H1 (cell line): Measurements from ENCODE around the gene CGNL1. TPM values are rescaled to one million over a fixed set of nuclear protein-coding genes. Genes with fewer than 3 reads are reported as not detected.

Source experiments
- CTCF ChIA-PET: fragments of 300-600 bp; sonication (Branson Sonifier 250); formaldehyde crosslinking; loops from one replicate; lab custom pipeline; 2021; ENCODE audit not compliant: partially characterized antibody; lab: Charles Lee
- POLR2A ChIA-PET: fragments of 300-600 bp; sonication (Branson Sonifier 250); formaldehyde crosslinking; loops from one replicate; lab custom pipeline; 2021; ENCODE audit warnings: inconsistent platforms; ENCODE audit not compliant: partially characterized antibody; lab: Charles Lee
- DNase-seq, 2 experiments: peaks; one replicate each; pipeline versions ENCODE4 v3.0.0 to v3.0.0-alpha.2; 2010 to 2022; ENCODE audit warnings: low spot score in 2 of 2, low read depth in 1 of 2, mixed read lengths in 1 of 2
- FAIRE-seq: peaks from 2 replicates; lab custom pipeline; 2011; peaks lifted over from hg19 to GRCh38; lab: Jason Lieb, UNC
- H2AFZ ChIP-seq: 2 replicates; pipeline ENCODE4 v1.8.1; 2012; ENCODE audit warnings: low read length, inconsistent platforms
- H2AK5ac ChIP-seq: 2 replicates; pipeline ENCODE4 v1.6.1; 2013; ENCODE audit warnings: low read depth, low read length
- H2BK120ac ChIP-seq: replicated peaks from 2 replicates; pipeline ENCODE3; 2013; ENCODE audit warnings: low read depth, low read length, inconsistent platforms
- H2BK12ac ChIP-seq: 2 replicates; pipeline ENCODE4 v1.6.1; 2013; ENCODE audit warnings: low read depth, low read length
- H2BK15ac ChIP-seq: 2 replicates; pipeline ENCODE4 v1.6.1; 2013; ENCODE audit warnings: low read length
- H2BK20ac ChIP-seq: 2 replicates; pipeline ENCODE4 v1.6.1; 2013; ENCODE audit warnings: low read length
- H2BK5ac ChIP-seq: 2 replicates; pipeline ENCODE4 v1.6.1; 2013; ENCODE audit warnings: low read depth, low read length
- H3K14ac ChIP-seq: 2 replicates; pipeline ENCODE4 v1.6.1; 2013; ENCODE audit warnings: inconsistent platforms; ENCODE audit not compliant: insufficient read length
- H3K18ac ChIP-seq: 2 replicates; pipeline ENCODE4 v1.6.1; 2013; ENCODE audit warnings: low read length; ENCODE audit errors: extremely low read depth
- H3K23ac ChIP-seq: 2 replicates; pipeline ENCODE4 v1.6.1; 2013; ENCODE audit warnings: inconsistent platforms; ENCODE audit not compliant: insufficient read length
- H3K23me2 ChIP-seq: 2 replicates; pipeline ENCODE4 v1.6.1; 2013; ENCODE audit warnings: low read depth, low read length
- H3K27ac ChIP-seq: 2 replicates; pipeline ENCODE4 v1.6.1; 2011; ENCODE audit warnings: low read depth, low read length, inconsistent platforms
- H3K27me3 ChIP-seq, 4 experiments: replicated peaks in 1 of 4; 1 replicate in 1 of 4; 2 replicates in 3 of 4; pipeline versions ENCODE4 v1.6.1 to v1.8.1; 2011 to 2013; ENCODE audit warnings: low read length in 3 of 4, mild to moderate bottlenecking in 3 of 4, inconsistent platforms in 2 of 4, mixed read lengths in 2 of 4, moderate library complexity in 1 of 4; ENCODE audit not compliant: control insufficient read depth in 3 of 4, insufficient read depth in 3 of 4; ENCODE audit errors: extremely low read depth in 1 of 4
- H3K36me3 ChIP-seq, 4 experiments: 2 replicates each; pipeline versions ENCODE4 v1.6.1 to v1.8.1; 2011 to 2013; ENCODE audit warnings: mild to moderate bottlenecking in 4 of 4, low read length in 3 of 4, moderate library complexity in 2 of 4, control low read depth in 1 of 4, inconsistent platforms in 1 of 4; ENCODE audit not compliant: insufficient read depth in 4 of 4, control insufficient read depth in 2 of 4
- H3K4ac ChIP-seq: replicated peaks from 2 replicates; pipeline ENCODE3; 2013; ENCODE audit warnings: low read length, low read depth, mixed read lengths, inconsistent platforms; ENCODE audit not compliant: insufficient read length
- H3K4me1 ChIP-seq, 4 experiments: replicated peaks in 1 of 4; 1 replicate in 1 of 4; 2 replicates in 3 of 4; pipeline versions ENCODE4 v1.6.1 to v1.8.1; 2011 to 2013; ENCODE audit warnings: low read length in 3 of 4, inconsistent platforms in 2 of 4, mixed read lengths in 1 of 4; ENCODE audit not compliant: insufficient read depth in 4 of 4, control insufficient read depth in 3 of 4
- H3K4me2 ChIP-seq, 2 experiments: 2 replicates each; pipeline versions ENCODE4 v1.6.1 to v1.8.1; 2011 to 2013; ENCODE audit warnings: low read depth in 2 of 2, low read length in 2 of 2, control low read depth in 1 of 2, inconsistent platforms in 1 of 2, mild to moderate bottlenecking in 1 of 2; ENCODE audit not compliant: insufficient read depth in 1 of 2
- H3K4me3 ChIP-seq, 4 experiments: fragments of 200-600, 300-600 bp in 1 of 4; sonication (generic), shearing (Covaris generic), sonication (Bioruptor Twin) in 1 of 4; 2 replicates each; pipeline versions ENCODE4 v1.5.1 to v1.8.1; 2011 to 2016; ENCODE audit warnings: low read length in 4 of 4, low read depth in 3 of 4, control low read depth in 2 of 4, inconsistent platforms in 2 of 4, mild to moderate bottlenecking in 2 of 4, mixed read lengths in 1 of 4, moderate library complexity in 1 of 4; ENCODE audit not compliant: insufficient read depth in 2 of 4; ENCODE audit errors: extremely low read depth in 1 of 4
- H3K56ac ChIP-seq: replicated peaks from 2 replicates; pipeline ENCODE3; 2013; ENCODE audit warnings: low read depth, mild to moderate bottlenecking, mixed read lengths, low read length, inconsistent platforms; ENCODE audit not compliant: insufficient read length
- H3K79me1 ChIP-seq: 2 replicates; pipeline ENCODE4 v1.6.1; 2013; ENCODE audit warnings: low read depth, low read length, control low read depth
- H3K79me2 ChIP-seq, 2 experiments: 2 replicates each; pipeline versions ENCODE4 v1.6.1 to v1.8.1; 2012 to 2013; ENCODE audit warnings: low read length in 2 of 2, mild to moderate bottlenecking in 2 of 2, inconsistent platforms in 1 of 2; ENCODE audit not compliant: insufficient read depth in 2 of 2, control insufficient read depth in 1 of 2
- H3K9ac ChIP-seq, 4 experiments: replicated peaks in 1 of 4; 1 replicate in 1 of 4; 2 replicates in 3 of 4; pipeline versions ENCODE4 v1.6.1 to v1.8.1; 2011 to 2013; ENCODE audit warnings: low read depth in 3 of 4, low read length in 3 of 4, control low read depth in 2 of 4, mild to moderate bottlenecking in 2 of 4, moderate library complexity in 2 of 4, inconsistent platforms in 1 of 4; ENCODE audit errors: extremely low read depth in 1 of 4
- H3K9me3 ChIP-seq, 2 experiments: 2 replicates each; pipeline versions ENCODE4 v1.6.1 to v1.8.1; 2012 to 2013; ENCODE audit warnings: mild to moderate bottlenecking in 2 of 2, moderate library complexity in 2 of 2, control low read depth in 1 of 2, inconsistent platforms in 1 of 2, low read depth in 1 of 2, low read length in 1 of 2, mixed read lengths in 1 of 2; ENCODE audit not compliant: insufficient read depth in 2 of 2
- H4K20me1 ChIP-seq, 2 experiments: replicated peaks in 1 of 2; 2 replicates each; pipeline versions ENCODE3 to v1.8.1; 2011 to 2013; ENCODE audit warnings: inconsistent platforms in 2 of 2, low read length in 2 of 2, mild to moderate bottlenecking in 1 of 2; ENCODE audit not compliant: insufficient read depth in 2 of 2, control insufficient read depth in 1 of 2
- H4K5ac ChIP-seq: 2 replicates; pipeline ENCODE4 v1.6.1; 2013; ENCODE audit warnings: low read length, low read depth, mixed read lengths, inconsistent platforms; ENCODE audit not compliant: insufficient read length
- H4K8ac ChIP-seq: 2 replicates; pipeline ENCODE4 v1.8.0; 2013; ENCODE audit warnings: mild to moderate bottlenecking, moderate library complexity, low read length, inconsistent platforms; ENCODE audit not compliant: insufficient read depth; ENCODE audit errors: extremely low read depth
- H4K91ac ChIP-seq: replicated peaks from 2 replicates; pipeline ENCODE3; 2013; ENCODE audit warnings: low read length, mixed read lengths, inconsistent platforms; ENCODE audit not compliant: insufficient read length
- ASH2L ChIP-seq: fragments of 200-600, 300-600 bp; sonication (generic); IDR thresholded peaks from one replicate; pipeline ENCODE4 v1.7.1; 2017; ENCODE audit warnings: low read length
- BRCA1 ChIP-seq: IDR thresholded peaks from 2 replicates; pipeline ENCODE4 v1.6.1; 2012; ENCODE audit warnings: low read depth, low read length, improper control_type of control experiment
- CHD2 ChIP-seq: IDR thresholded peaks from 2 replicates; pipeline ENCODE4 v1.6.1; 2012; ENCODE audit warnings: low read length, improper control_type of control experiment
- CTBP2 ChIP-seq: IDR thresholded peaks from 2 replicates; pipeline ENCODE4 v1.7.0; 2011; ENCODE audit warnings: borderline replicate concordance, mild to moderate bottlenecking, moderate library complexity, mixed read lengths, low read length; ENCODE audit not compliant: insufficient read depth, insufficient read length
- EGR1 ChIP-seq: IDR thresholded peaks from 2 replicates; pipeline ENCODE4 v1.6.1; 2011; ENCODE audit warnings: low read depth, low read length, borderline replicate concordance
- KDM4A ChIP-seq: IDR thresholded peaks from one replicate; pipeline ENCODE4 v1.7.1; 2012; ENCODE audit warnings: low read depth, mild to moderate bottlenecking, moderate library complexity, low read length, inconsistent platforms; ENCODE audit not compliant: severe bottlenecking
- MAX ChIP-seq: IDR thresholded peaks from 2 replicates; pipeline ENCODE4 v1.6.1; 2012; ENCODE audit warnings: inconsistent platforms
- SIX5 ChIP-seq: IDR thresholded peaks from 2 replicates; pipeline ENCODE4 v1.6.1; 2011; ENCODE audit warnings: mild to moderate bottlenecking, low read depth, low read length
- TBP ChIP-seq: IDR thresholded peaks from 2 replicates; pipeline ENCODE4 v1.6.1; 2011; ENCODE audit warnings: low read depth, low read length, improper control_type of control experiment
- USF2 ChIP-seq: IDR thresholded peaks from 2 replicates; pipeline ENCODE4 v1.6.1; 2011; ENCODE audit warnings: low read length, improper control_type of control experiment
- WGBS, 2 experiments: shearing (Covaris generic) in 1 of 2; methylation state at CpG; one replicate each; pipeline versions ENCODE4 v1.1.6 to v1.1.7; 2013 to 2015; ENCODE audit warnings: low lambda C conversion rate in 2 of 2, mixed read lengths in 2 of 2, inconsistent platforms in 1 of 2, low coverage in 1 of 2, missing lambda C conversion rate in 1 of 2; ENCODE audit not compliant: insufficient replicate concordance in 2 of 2, insufficient coverage in 1 of 2, insufficient read length in 1 of 2; ENCODE audit errors: extremely low coverage in 1 of 2, missing lambda C conversion rate in 1 of 2; 5-methylcytosine and 5-hydroxymethylcytosine counted together
- polyA plus RNA-seq, 7 experiments: library from polyadenylated mRNA; depleted of rRNA in 3 of 7; stranded (reverse) in 5 of 7; unstranded in 2 of 7; fragments of >200 nt in 5 of 7; fragments of 200-250 nt in 2 of 7; gene quantifications; 1 replicate in 5 of 7; 2 replicates in 1 of 7; 4 replicates in 1 of 7; pipeline versions ENCODE4 v1.2.1 to v1.2.3, GENCODE V29; 2011 to 2013; ENCODE audit warnings: missing spikeins in 2 of 7, mixed read lengths in 2 of 7
- total RNA-seq: library from RNA; stranded (reverse); fragmentation: NEBNext Ultra II Directional; extraction: Animal tissue kit (Norgen Biotek cat#: 25700); gene quantifications from 2 replicates; pipeline ENCODE4 v1.2.1, GENCODE V29; 2021

CGNL1 gene
- total and polyA plus RNA-seq, 2 of the 8 experiments (the other 6 are each of a cell fraction or from before 2014, with no cell fraction given): 21.8 to 75.6 TPM

GRCh38 chr15:57373251-57373881 is 2.9 kb upstream of the CGNL1 start:
- H3K27ac ChIP-seq: no peak overlapping the region
- no peak overlapping the region for H3K4me3 ChIP-seq
- POLR2A ChIA-PET: interaction anchor here (0.7 to 1.5 kb wide), 4 partner anchors 8 to 134 kb away, joined by 3 to 5 read pairs (median 4); no protein-coding TSS in a partner anchor
- peaks cover 0 to 10% (median 5%) of the 10 kb centered on the region in 4 experiments; a peak in 4 of 7 replicates for H3K27me3 ChIP-seq
- H3K14ac ChIP-seq: no peak overlapping the region
- no peaks in the 10 kb centered on the region for H3K79me1 ChIP-seq
- no peak overlapping the region for H3K56ac ChIP-seq
- 0 out of 2 replicates have a peak overlapping the region, but pooled peaks have one; percentile 43 for H2BK20ac ChIP-seq
- H2AK5ac ChIP-seq: no peak overlapping the region; the same call in 1 of the 2 replicates
- no peak overlapping the region for H3K23ac ChIP-seq
- no peak overlapping the region for H3K9ac ChIP-seq
- no peak overlapping the region; the same call in 1 of the 2 replicates for H2BK5ac ChIP-seq
- CTCF ChIA-PET: interaction anchor here (0.6 to 1.7 kb wide), 9 partner anchors 8 to 157 kb away, joined by 3 to 10 read pairs (median 3); no protein-coding TSS in a partner anchor
- no peak overlapping the region for H2BK120ac ChIP-seq
- H2BK15ac ChIP-seq: peak overlapping the region; percentile 55
- FAIRE-seq: no peak
- H3K4me2 ChIP-seq: no peak overlapping the region
- H4K8ac ChIP-seq: no peak overlapping the region
- no peak overlapping the region for H2AFZ ChIP-seq
- no peak overlapping the region for H3K4ac ChIP-seq
- H3K23me2 ChIP-seq: peaks cover 4% of the 10 kb centered on the region; the same call in 1 of the 2 replicates
- 92% methylated on average over 4 of the region's 4 CpGs; no CpG with 5 or more reads in 1 of the 2 experiments for WGBS, 2 experiments
- H4K91ac ChIP-seq: no peak overlapping the region
- H4K5ac ChIP-seq: no peak overlapping the region
- no peak overlapping the region; the same call in 1 of the 2 replicates for H3K18ac ChIP-seq
- no peaks in the 10 kb centered on the region for H3K36me3 ChIP-seq
- peaks cover 7 to 14% (median 13%) of the 10 kb centered on the region in 4 experiments; a peak in 6 of 7 replicates for H3K4me1 ChIP-seq
- peaks cover 0 to 9% of the 10 kb centered on the region in 2 experiments; a peak in 3 of 4 replicates for H3K79me2 ChIP-seq
- H2BK12ac ChIP-seq: peak overlapping the region; percentile 96; the same call in 1 of the 2 replicates
- H3K9me3 ChIP-seq: no peaks in the 10 kb centered on the region
- H4K20me1 ChIP-seq: no peaks in the 10 kb centered on the region
- no peak for DNase-seq
- TF ChIP-seq USF2 (no peak), BRCA1 (no peak), KDM4A (no peak), TBP (no peak), CHD2 (no peak), ASH2L (no peak), CTBP2 (no peak), SIX5 (no peak), MAX (no peak), EGR1 (no peak)
